ENCODE data around the gene ARHGEF39. TPM values are rescaled to one million over a fixed set of nuclear protein-coding genes. Genes with fewer than 3 reads are reported as not detected.
A peak's percentile ranks its signal among the peaks of the same experiment; 100 is the strongest.

The ARHGEF39 gene
- total RNA-seq, 1 experiment from 2014 or later = 31.4 TPM

DNA sequence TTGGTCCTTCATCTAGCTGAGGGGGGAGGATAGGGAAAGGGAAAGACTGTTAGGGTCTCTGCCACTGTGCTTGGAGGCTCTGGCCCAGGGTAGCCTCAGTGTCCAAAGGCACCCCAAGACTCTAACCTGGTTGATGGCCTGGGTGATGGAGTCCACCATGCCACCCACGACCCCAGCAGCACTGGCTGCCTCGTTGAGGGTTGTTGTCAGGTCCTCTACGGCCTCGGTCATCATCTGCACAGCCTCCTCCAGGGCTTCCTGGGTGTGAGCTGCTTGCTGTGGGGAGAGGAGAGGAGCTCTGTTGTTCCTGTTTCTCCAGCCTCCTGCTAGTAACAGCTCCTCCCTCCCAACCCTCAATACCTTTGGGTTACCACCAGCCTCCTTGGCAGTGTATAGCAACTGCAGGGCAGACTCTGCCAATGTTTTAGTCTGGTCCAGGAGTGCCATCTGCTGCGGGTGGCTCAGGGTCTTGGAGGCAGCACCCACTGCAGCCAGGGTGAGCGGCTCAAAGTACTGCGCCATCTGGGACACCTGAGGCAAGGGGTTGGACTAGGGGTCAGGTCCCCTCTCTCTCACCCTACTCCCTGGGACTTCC, 40.9 kb upstream of the ARHGEF39 start:
- H3K36me3 Mint-ChIP-seq (ENCODE audit: insufficient read depth, unreplicated experiment) = peaks cover 67% of the 10 kb centered on the region
- no peaks in the 10 kb centered on the region for H3K27me3 Mint-ChIP-seq (ENCODE audit: insufficient read depth, unreplicated experiment)
- H3K9me3 Mint-ChIP-seq (ENCODE audit: unreplicated experiment) = no peaks in the 10 kb centered on the region
- ChIA-PET CTCF (interaction anchor here (1.1 kb wide), 1 partner anchor 9 kb away, joined by 3 read pairs; no protein-coding TSS in a partner anchor), POLR2A (no interaction called here)
- H3K4me1 Mint-ChIP-seq (ENCODE audit: low read depth, unreplicated experiment) = no peaks in the 10 kb centered on the region
- H3K27me3 ChIP-seq (replicated peaks; ENCODE audit: control insufficient read depth, insufficient read depth, low read length) = no peaks in the 10 kb centered on the region
- no peak overlapping the region for H3K4me3 Mint-ChIP-seq (ENCODE audit: unreplicated experiment)
- intact Hi-C loops (cut with micrococcal nuclease; ENCODE audit: unreplicated experiment) = no loop called here
- H3K4me1 ChIP-seq = no peaks in the 10 kb centered on the region
- no peak for DNase-seq
- no peak overlapping the region for H3K4me3 ChIP-seq (ENCODE audit: low read depth, low read length)
- BruUV-seq (replicated peaks) = TSS peak; percentile 45
- H3K27ac Mint-ChIP-seq (ENCODE audit: unreplicated experiment) = no peak overlapping the region
- TF ChIP-seq CTCF (IDR thresholded peaks at IDR 0.05; ENCODE audit: insufficient read depth in 1 of 2, low read depth in 1 of 2, low read length in 1 of 2, severe bottlenecking in 1 of 2, unreplicated experiment in 1 of 2) = no peak
- no peaks in the 10 kb centered on the region for H3K9me3 ChIP-seq
- peaks cover 11% of the 10 kb centered on the region for H3K36me3 ChIP-seq (ENCODE audit: control insufficient read depth, insufficient read depth, low read length)

- no peaks in the 10 kb centered on the region for H3K4me1 ChIP-seq
- H3K27me3 Mint-ChIP-seq (ENCODE audit: insufficient read depth, unreplicated experiment) = no peaks in the 10 kb centered on the region
- H3K27ac Mint-ChIP-seq (ENCODE audit: unreplicated experiment) = no peak overlapping the region
- peaks cover 61% of the 10 kb centered on the region for H3K36me3 Mint-ChIP-seq (ENCODE audit: insufficient read depth, unreplicated experiment)
- POLR2A ChIA-PET = no interaction called here
- H3K36me3 ChIP-seq (ENCODE audit: control insufficient read depth, insufficient read depth, low read length) = peaks cover 9% of the 10 kb centered on the region
- no peak overlapping the region for H3K4me3 Mint-ChIP-seq (ENCODE audit: unreplicated experiment)
- intact Hi-C loops (cut with micrococcal nuclease; ENCODE audit: unreplicated experiment) = no loop called here
- H3K9me3 ChIP-seq = no peaks in the 10 kb centered on the region
- no peaks in the 10 kb centered on the region for H3K9me3 Mint-ChIP-seq (ENCODE audit: unreplicated experiment)
- no TSS peak for BruUV-seq (replicated peaks)
- H3K4me3 ChIP-seq (ENCODE audit: low read depth, low read length) = no peak overlapping the region
- no peaks in the 10 kb centered on the region for H3K27me3 ChIP-seq (replicated peaks; ENCODE audit: control insufficient read depth, insufficient read depth, low read length)
- no peak for TF ChIP-seq CTCF (IDR thresholded peaks at IDR 0.05; ENCODE audit: insufficient read depth in 1 of 2, low read depth in 1 of 2, low read length in 1 of 2, severe bottlenecking in 1 of 2, unreplicated experiment in 1 of 2)
- CTCF ChIA-PET = interaction anchor here (1.1 to 1.7 kb wide), 2 partner anchors 9 to 44 kb away, joined by 3 to 5 read pairs; no protein-coding TSS in a partner anchor
- no peak for DNase-seq
- H3K4me1 Mint-ChIP-seq (ENCODE audit: low read depth, unreplicated experiment) = no peaks in the 10 kb centered on the region
Measured at GRCh38 chr9:35705372-35705771, 40.4 kb upstream of the ARHGEF39 start.

DNA sequence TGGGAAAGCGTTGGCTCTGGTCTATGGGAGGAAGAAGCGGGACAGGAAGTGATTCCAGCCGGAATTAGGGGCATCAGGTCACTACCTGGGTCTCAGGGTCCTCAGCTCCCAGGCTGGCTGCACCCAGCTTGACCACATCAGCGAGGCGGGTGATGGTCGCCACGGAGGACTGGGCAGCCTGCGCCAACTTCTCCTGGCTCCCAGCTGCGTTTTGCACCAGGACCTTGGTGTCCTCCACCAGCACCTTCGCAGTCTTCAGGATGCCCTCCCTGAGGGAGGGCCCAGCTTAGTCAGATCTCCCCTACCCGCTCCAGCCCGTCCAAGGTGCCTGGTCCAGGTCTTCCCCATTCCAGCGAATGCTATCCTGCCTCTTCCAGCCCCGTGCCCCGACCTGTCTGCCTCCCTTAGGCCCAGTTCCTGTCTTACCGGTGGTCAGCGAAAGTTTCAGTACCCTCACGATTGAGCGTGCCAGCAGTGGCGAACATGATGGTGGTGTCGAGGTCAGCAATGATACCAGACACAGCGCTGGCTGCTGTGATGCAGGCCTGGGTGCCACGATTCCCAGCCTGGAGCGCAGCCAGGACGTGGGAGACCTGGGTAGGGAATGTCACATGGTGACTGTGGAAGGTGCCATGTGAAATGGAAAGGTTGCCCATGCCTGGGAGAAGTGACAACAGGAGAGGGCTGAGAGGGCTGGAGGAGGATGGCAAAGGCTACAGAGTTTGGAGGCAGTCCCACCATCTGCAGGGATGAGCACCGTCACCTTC, 39.1 kb upstream of the ARHGEF39 start:
- no peak for DNase-seq
- CTCF ChIA-PET = interaction anchor here (1.5 to 1.7 kb wide), 2 partner anchors 43 to 46 kb away, joined by 3 to 5 read pairs; partner anchors contain the start of genes CCDC107 and RMRP
- BruUV-seq (replicated peaks) = TSS peak; percentile 34
- no peak overlapping the region for H3K4me3 ChIP-seq (ENCODE audit: low read depth, low read length)
- POLR2A ChIA-PET = no interaction called here
- H3K36me3 ChIP-seq (ENCODE audit: control insufficient read depth, insufficient read depth, low read length) = peaks cover 8% of the 10 kb centered on the region
- intact Hi-C loops (cut with micrococcal nuclease; ENCODE audit: unreplicated experiment) = no loop called here
- Mint-ChIP-seq H3K9me3 (ENCODE audit: unreplicated experiment) (no peaks in the 10 kb centered on the region), H3K4me1 (ENCODE audit: low read depth, unreplicated experiment) (no peaks in the 10 kb centered on the region), H3K27me3 (ENCODE audit: insufficient read depth, unreplicated experiment) (no peaks in the 10 kb centered on the region), H3K4me3 (ENCODE audit: unreplicated experiment) (no peak overlapping the region), H3K27ac (ENCODE audit: unreplicated experiment) (no peak overlapping the region), H3K36me3 (ENCODE audit: insufficient read depth, unreplicated experiment) (peaks cover 53% of the 10 kb centered on the region)
- H3K9me3 ChIP-seq = no peaks in the 10 kb centered on the region
- no peaks in the 10 kb centered on the region for H3K4me1 ChIP-seq
- no peaks in the 10 kb centered on the region for H3K27me3 ChIP-seq (replicated peaks; ENCODE audit: control insufficient read depth, insufficient read depth, low read length)
- TF ChIP-seq CTCF (IDR thresholded peaks at IDR 0.05; ENCODE audit: insufficient read depth in 1 of 2, low read depth in 1 of 2, low read length in 1 of 2, severe bottlenecking in 1 of 2, unreplicated experiment in 1 of 2) = no peak
